Subcutaneous adipose tissue (tissue), 4 donors: ENCODE measurements around the gene PTH2. TPM values are rescaled to one million over a fixed set of nuclear protein-coding genes. Genes with fewer than 3 reads are reported as not detected.

ENCODE experiments used
- total RNA-seq, 4 donors: library from RNA; depleted of rRNA; stranded (reverse); fragments of >200 nt; gene quantifications; one replicate each; pipeline ENCODE4 v1.1.0, GENCODE V29; 2016
- TF ChIP-seq, protein P1 (sequence below): fragments of 450-650 bp; IDR thresholded peaks from one replicate; pipeline ENCODE4 v1.5.1; 2016; ENCODE audit warnings: low read depth, mild to moderate bottlenecking, control low read depth, antibody characterized with exemption, moderate library complexity

The PTH2 gene, protein sequence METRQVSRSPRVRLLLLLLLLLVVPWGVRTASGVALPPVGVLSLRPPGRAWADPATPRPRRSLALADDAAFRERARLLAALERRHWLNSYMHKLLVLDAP
- not detected for total RNA-seq

DNA sequence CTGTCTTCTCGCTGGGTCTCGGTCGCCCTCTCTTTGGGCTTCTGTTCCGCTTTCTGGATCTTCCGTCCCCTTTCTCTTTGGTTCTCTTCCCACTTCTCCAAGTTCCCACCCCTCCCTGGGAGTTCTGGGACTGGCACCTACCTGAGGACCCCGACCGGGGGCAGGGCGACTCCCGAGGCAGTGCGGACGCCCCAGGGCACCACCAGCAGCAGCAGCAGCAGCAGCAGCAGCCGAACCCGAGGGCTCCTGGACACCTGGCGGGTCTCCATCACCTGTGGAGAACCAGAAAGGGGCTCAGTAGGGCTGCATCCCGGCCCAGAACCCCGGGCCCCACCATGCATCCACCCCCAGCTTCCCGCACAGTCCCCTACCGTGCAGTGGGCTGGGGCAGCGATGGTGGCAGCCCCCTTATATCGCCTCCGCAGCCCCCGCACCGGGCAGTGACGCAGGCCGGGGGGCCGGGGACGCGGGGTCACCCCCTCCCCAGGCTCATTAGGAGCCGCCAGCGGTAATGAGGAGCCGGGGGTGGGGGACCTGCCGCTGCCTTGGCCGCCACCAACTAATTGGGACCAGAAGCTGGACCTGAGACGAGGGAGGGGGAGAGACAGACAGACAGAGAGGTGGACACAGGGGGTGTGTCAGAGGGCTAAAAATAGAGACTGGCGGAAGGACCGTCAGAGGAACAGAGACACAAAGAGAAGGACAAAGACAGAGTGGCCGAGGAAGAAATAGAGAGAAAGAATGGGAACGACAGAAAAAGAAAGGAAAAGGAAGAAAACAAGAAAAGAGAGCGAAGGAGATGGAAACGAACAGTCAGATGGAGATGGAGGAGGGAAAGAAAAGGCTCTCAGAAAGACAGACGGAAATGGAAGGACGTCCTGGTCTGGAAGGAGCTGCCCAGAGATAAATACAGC lies at the start of gene PTH2:
Gene PTH2 (minus strand): TSS at position 371 of the 914 bp plus-strand sequence. CDS start 102 bp downstream, at position 269.
- TF ChIP-seq, protein P1, sequence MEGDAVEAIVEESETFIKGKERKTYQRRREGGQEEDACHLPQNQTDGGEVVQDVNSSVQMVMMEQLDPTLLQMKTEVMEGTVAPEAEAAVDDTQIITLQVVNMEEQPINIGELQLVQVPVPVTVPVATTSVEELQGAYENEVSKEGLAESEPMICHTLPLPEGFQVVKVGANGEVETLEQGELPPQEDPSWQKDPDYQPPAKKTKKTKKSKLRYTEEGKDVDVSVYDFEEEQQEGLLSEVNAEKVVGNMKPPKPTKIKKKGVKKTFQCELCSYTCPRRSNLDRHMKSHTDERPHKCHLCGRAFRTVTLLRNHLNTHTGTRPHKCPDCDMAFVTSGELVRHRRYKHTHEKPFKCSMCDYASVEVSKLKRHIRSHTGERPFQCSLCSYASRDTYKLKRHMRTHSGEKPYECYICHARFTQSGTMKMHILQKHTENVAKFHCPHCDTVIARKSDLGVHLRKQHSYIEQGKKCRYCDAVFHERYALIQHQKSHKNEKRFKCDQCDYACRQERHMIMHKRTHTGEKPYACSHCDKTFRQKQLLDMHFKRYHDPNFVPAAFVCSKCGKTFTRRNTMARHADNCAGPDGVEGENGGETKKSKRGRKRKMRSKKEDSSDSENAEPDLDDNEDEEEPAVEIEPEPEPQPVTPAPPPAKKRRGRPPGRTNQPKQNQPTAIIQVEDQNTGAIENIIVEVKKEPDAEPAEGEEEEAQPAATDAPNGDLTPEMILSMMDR, result no peak

DNA sequence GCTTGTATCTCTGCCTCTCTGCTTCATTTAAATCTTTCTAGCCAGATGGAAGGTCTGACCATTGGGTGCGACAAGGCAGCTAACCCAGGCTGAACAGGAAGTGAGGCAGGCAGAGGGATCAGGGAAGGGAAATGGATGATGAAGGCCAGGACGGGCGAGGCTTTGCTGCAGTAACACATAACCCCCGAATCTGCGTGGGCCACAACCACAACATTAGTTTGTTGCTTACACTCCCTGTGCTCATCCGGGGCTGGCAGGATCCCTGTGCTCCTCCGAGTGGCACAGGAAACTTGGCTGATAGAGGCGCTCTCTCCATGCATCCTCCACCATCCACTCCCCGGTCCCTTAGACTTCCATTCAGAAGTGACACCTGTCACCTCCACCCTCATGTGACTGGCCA lies 49.7 kb upstream of the PTH2 start:
- TF ChIP-seq, protein P1, result no peak

DNA sequence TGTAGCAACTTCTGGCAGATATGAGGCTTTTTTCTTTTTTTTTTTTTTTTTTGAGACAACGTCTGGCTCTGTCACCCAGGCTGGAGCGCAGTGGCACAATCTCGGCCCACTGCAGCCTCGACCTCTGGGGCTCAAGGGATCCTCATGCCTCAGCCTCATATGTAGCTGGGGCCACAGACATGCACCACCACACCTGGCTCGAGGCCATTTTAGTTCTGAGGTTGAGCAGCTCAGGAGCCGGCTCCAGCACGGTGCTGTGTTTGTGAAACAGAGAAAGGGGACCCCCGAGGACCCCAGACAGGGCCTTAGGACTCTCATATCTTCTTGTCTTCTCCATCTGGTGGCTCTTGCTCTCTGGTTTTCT lies 47.4 kb upstream of the PTH2 start:
- TF ChIP-seq, protein P1, result no peak

DNA sequence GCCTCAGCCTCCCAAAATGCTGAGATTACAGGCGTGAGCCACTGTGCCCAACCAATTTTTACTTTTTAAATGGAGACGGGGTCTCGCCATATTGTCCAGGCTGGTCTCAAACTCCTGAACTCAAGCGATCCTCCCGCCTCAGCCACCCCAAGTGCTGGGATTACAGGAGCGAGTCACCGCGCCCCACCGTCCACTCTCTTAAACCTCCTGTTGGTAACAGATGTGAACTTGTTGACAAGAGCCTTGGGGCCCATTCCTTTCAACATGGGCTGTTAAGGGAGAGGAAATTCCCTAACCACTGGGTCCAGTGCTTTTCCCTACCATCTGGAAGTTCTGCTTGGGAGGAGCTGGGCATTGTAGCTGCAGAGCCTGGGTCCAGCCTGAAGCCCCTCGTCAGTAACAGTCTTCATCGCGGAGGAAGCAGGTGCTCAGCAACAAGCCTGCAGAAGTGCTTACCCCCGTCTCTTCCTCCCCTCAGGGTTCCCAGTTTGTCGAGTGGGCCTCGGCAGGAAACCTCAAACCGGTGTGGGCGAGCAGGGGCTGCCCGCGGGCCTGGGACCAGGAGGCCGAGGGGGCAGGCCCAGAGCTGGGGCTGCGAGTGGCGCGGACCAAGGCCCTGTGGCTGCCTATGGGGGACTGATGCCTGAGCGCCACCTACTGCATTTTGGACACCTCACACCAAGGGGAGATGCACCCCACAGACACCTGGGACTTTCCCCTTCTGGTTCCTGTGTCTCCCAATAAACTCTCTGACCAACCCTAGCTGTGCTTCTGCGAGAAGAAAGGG lies 46.8 kb upstream of the PTH2 start:
- TF ChIP-seq, protein P1, result no peak

DNA sequence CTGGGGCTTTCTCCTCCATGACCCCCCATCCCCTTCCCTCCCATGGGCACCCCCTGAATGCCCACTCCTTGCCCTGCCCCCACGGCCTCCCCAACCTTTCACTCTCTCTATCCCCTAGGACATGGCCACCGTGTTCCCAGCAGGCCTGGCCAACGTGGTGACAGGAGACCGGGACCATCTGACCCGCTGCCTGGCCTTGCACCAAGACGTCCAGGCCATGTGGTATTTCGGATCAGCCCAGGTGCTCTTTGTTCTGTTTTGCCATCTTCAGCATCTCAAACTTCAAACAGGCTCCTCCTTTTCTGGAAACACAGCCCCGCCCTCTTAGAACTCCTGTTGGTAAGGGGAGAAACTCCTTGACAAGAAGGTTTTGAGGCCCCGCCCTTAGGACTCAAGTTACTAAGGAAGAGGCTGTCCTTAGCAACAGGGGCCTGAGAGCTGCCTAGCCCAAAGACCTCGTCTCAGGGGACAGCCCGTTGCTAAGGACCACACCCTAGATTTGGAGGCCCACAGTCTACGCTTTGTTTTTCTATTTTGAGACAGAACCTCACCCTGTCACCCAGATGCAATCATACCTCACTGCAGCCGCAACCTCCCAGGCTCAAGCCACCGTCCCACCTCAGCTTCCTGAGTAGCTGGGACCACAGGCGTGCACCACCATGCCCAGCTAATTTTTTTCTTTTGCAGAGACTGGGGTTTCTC lies 45.7 kb upstream of the PTH2 start:
- TF ChIP-seq, protein P1, result no peak

DNA sequence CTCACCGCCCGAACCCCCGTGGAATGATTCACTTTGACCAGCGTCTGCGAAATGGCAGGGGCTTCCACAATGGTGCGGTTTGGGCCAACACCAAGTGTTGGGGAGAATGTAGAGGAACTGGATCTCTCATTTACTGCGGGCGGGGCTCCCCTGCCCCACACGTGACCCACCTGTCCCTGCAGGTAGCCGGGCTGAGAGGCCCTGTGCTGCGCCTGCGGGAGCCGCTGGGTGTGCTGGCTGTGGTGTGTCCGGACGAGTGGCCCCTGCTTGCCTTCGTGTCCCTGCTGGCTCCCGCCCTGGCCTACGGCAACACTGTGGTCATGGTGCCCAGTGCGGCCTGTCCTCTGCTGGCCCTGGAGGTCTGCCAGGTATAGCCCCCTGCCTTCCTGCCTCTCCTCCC lies 45.0 kb upstream of the PTH2 start:
- TF ChIP-seq, protein P1, result no peak
